ENCODE data around the gene RORC.

- TF ChIP-seq GATA3 (IDR thresholded peaks at IDR 0.05; ENCODE audit: low read depth, low read length) (no peak), GATA2 (IDR thresholded peaks at IDR 0.05; ENCODE audit: low read depth, low read length) (no peak)
Measured at GRCh38 chr1:151801846-151802245, 29.8 kb downstream of the RORC start.

All from SH-SY5Y (cell line).